Ascending aorta (tissue), 2 donors: Measurements from ENCODE around the gene MKLN1. TPM values are rescaled to one million over a fixed set of nuclear protein-coding genes. Genes with fewer than 3 reads are reported as not detected.
"Not testable (repeated sequence)": the region's sequence is repeated elsewhere in the genome, so short reads cannot be mapped to it uniquely, and the experiment has no call there.

Source experiments
- DNase-seq, 2 donors: peaks; one replicate each; pipeline ENCODE4 v3.0.0-alpha.2; 2019; ENCODE audit warnings: low spot score in 2 of 2
- H3K27ac ChIP-seq, 2 donors: fragments of 200-600 bp; sonication (generic); one replicate each; pipeline ENCODE4 v1.5.1; 2016 to 2017; ENCODE audit warnings: mild to moderate bottlenecking in 1 of 2
- H3K27me3 ChIP-seq: fragments of 200-600 bp; sonication (generic); one replicate; pipeline ENCODE4 v1.5.1; 2017
- H3K36me3 ChIP-seq, 2 donors: fragments of 200-600 bp; sonication (generic); one replicate each; pipeline ENCODE4 v1.5.1; 2016
- H3K4me1 ChIP-seq, 2 donors: fragments of 200-600 bp; sonication (generic); one replicate each; pipeline ENCODE4 v1.5.1; 2016 to 2017; ENCODE audit warnings: mild to moderate bottlenecking in 1 of 2
- H3K4me3 ChIP-seq, 2 donors: fragments of 200-600 bp; sonication (generic); one replicate each; pipeline ENCODE4 v1.5.1; 2016 to 2017; ENCODE audit warnings: mild to moderate bottlenecking in 1 of 2
- H3K9me3 ChIP-seq, 2 donors: fragments of 200-600 bp; sonication (generic); one replicate each; pipeline ENCODE4 v1.5.1; 2016
- CTCF ChIP-seq, 3 experiments: fragments of 200-600 bp in 2 of 3; fragments of 450-650 bp in 1 of 3; sonication (generic) in 2 of 3; IDR thresholded peaks; one replicate each; pipeline ENCODE4 v1.5.1; 2016 to 2019; ENCODE audit warnings: antibody characterized with exemption in 3 of 3, mild to moderate bottlenecking in 1 of 3, moderate library complexity in 1 of 3
- intact Hi-C: fragments of 100-400 bp; cut with DNase I; formaldehyde crosslinking; loops from one replicate; pipeline ENCODE4 v1.15.1; 2023
- total RNA-seq: library from RNA; depleted of rRNA; stranded (reverse); fragments of >200 nt; gene quantifications from one replicate; pipeline ENCODE4 v1.1.0, GENCODE V29; 2016

Gene MKLN1
- total RNA-seq, 1 donor from 2014 or later = 18.0 TPM

- no peaks in the 10 kb centered on the region for H3K9me3 ChIP-seq
- H3K36me3 ChIP-seq = peaks cover 0 to 19% of the 10 kb centered on the region in 2 donors
- no peak for TF ChIP-seq CTCF (IDR thresholded peaks at IDR 0.05)
- no peak overlapping the region for H3K27ac ChIP-seq
- intact Hi-C loops = loop anchor here (10.0 kb wide), 2 partner anchors 351 to 531 kb away; no protein-coding TSS in a partner anchor
- H3K4me1 ChIP-seq = peaks cover 0 to 3% of the 10 kb centered on the region in 2 donors
- no peaks in the 10 kb centered on the region for H3K27me3 ChIP-seq
- DNase-seq = no peak
- no peak overlapping the region for H3K4me3 ChIP-seq
Measured at GRCh38 chr7:131425992-131426391, 98.3 kb downstream of the MKLN1 start.

GRCh38 chr7:131430826-131431225 is 103.2 kb downstream of the MKLN1 start:
- intact Hi-C loops = not testable (repeated sequence)

DNA sequence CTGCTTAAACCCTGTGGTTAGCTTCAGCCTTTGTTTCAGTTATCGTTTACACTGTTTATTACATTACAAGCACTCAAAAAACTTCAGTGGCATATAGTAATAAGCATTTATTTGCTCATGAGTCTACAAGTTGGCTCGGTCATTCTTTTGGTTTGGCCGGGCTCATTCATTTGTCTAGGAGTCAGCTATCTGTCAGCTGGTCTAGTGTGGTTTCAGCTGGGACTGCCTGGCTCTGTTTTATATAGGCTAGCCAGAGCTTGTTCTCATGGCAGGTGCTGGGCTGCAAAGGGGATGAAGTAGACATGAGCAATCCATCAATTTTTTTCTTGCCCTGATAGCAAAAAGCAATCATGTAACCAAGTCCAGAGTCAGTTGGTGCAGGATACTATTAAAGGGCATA is 103.6 kb downstream of the MKLN1 start:
- intact Hi-C loops = no loop called here
- TF ChIP-seq CTCF (IDR thresholded peaks at IDR 0.05) = no peak
- Histone ChIP-seq H3K4me3 (no peak overlapping the region), H3K9me3 (no peaks in the 10 kb centered on the region), H3K36me3 (peaks cover 0 to 34% of the 10 kb centered on the region in 2 donors), H3K27ac (no peak overlapping the region), H3K27me3 (no peaks in the 10 kb centered on the region), H3K4me1 (peaks cover 0 to 4% of the 10 kb centered on the region in 2 donors)
- no peak for DNase-seq

More at GRCh38 chr7:131430826-131431225, 103.2 kb downstream of the MKLN1 start:
- H3K4me3 ChIP-seq, H3K27me3 ChIP-seq, DNase-seq, H3K27ac ChIP-seq, H3K4me1 ChIP-seq, H3K9me3 ChIP-seq: not testable (repeated sequence)
- H3K36me3 ChIP-seq = peaks cover 0 to 34% of the 10 kb centered on the region in 2 donors

GRCh38 chr7:131431756-131432155 is 104.1 kb downstream of the MKLN1 start:
- no peak overlapping the region for H3K27ac ChIP-seq
- no peak for DNase-seq
- no peak overlapping the region for H3K4me3 ChIP-seq
- H3K9me3 ChIP-seq = no peaks in the 10 kb centered on the region
- TF ChIP-seq CTCF (IDR thresholded peaks at IDR 0.05) = no peak
- intact Hi-C loops = no loop called here
- H3K27me3 ChIP-seq = no peaks in the 10 kb centered on the region
- H3K36me3 ChIP-seq = peaks cover 0 to 34% of the 10 kb centered on the region in 2 donors
- peaks cover 0 to 2% of the 10 kb centered on the region in 2 donors for H3K4me1 ChIP-seq

DNA sequence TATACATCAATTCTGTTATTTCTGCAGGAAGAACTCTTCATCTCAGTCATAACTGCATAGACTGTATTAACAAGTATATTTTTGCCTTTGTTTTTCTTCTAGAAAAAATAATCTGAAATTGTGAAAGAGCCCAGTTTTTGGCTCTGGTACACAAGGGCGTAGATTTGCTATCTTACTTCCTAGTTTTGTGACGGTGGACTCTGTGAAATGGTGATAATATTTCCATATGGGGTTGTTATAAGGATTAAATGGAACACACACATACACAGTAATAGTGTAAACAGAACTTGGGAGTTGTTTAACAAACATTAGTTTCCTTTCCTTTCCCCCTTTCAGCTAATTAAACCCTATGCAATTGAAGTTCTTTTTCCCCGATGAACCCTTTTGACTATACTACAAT is 108.7 kb downstream of the MKLN1 start:
- no peak overlapping the region for H3K27ac ChIP-seq
- intact Hi-C loops = no loop called here
- no peak for DNase-seq
- TF ChIP-seq CTCF (IDR thresholded peaks at IDR 0.05) = no peak
- peaks cover 16 to 52% of the 10 kb centered on the region in 2 donors for H3K36me3 ChIP-seq
- H3K4me1 ChIP-seq = no peaks in the 10 kb centered on the region
- H3K27me3 ChIP-seq = no peaks in the 10 kb centered on the region
- H3K9me3 ChIP-seq = no peaks in the 10 kb centered on the region
- no peak overlapping the region for H3K4me3 ChIP-seq

DNA sequence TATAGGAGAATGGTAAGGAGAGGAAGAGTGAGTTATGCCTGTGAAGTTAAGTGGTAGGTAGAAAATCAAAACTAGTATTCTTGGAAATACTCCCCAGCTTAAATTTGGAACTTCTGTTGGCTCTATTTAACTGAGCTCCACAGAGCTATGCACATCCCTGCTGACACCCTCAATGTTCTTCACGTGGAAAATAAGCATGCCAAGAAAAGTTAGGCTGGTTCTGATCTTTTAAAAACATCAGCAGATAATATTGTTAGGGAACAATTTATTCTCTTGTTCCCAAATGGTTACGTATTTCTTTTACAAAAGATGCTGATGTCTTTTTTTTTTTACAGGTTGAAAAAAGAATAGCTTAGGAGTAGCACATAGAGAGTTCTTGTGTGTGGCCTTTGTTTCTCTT is 111.3 kb downstream of the MKLN1 start:
- Histone ChIP-seq H3K27ac (no peak overlapping the region), H3K36me3 (peaks cover 16 to 49% of the 10 kb centered on the region in 2 donors), H3K4me3 (no peak overlapping the region), H3K9me3 (no peaks in the 10 kb centered on the region), H3K27me3 (no peaks in the 10 kb centered on the region), H3K4me1 (no peaks in the 10 kb centered on the region)
- no peak for DNase-seq
- no peak for TF ChIP-seq CTCF (IDR thresholded peaks at IDR 0.05)
- intact Hi-C loops = no loop called here
